GM12872 (cell line): ENCODE measurements around the gene CYTH2.

ENCODE experiments used
- CTCF ChIP-seq: IDR thresholded peaks from 3 replicates; pipeline ENCODE4 v1.5.1; 2011; ENCODE audit warnings: low read depth, mild to moderate bottlenecking, low read length, moderate library complexity; ENCODE audit not compliant: insufficient read depth

The CYTH2 gene

GRCh38 chr19:48475369-48476068 is 6.3 kb downstream of the CYTH2 start:
- no peak for TF ChIP-seq CTCF

GRCh38 chr19:48476176-48476575 is 7.0 kb downstream of the CYTH2 start:
- no peak for TF ChIP-seq CTCF

DNA sequence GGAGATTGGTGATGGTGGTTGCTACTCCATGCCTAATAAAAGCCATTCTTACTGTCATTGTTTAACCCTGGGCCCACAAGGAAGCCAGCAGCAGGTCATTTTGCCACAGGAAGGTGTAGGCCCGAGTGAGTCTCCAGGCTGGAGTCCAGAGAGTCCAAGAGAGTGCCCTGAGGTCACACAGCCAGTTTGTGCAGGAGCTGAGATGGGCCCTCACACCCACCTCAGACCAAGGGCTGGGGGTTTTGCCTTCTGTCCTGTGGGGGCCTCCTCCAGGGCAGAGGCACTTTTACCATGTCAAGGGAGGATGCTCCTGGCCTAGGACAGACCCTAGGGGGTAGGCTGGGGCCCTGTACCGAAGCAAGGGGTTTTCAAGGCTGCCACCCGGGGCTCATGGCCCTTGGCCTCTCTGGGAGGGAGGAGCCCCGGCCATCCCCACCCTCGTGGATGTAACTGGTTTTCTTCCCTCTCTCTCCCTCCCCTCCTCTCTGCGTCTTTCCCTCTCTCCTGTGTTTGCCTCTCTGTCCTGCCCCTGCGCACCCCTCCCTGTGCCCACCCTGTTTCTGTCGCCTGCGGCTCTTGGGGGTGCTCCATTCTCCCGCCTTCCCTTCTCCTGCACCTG is 8.0 kb downstream of the CYTH2 start:
- no peak for TF ChIP-seq CTCF

DNA sequence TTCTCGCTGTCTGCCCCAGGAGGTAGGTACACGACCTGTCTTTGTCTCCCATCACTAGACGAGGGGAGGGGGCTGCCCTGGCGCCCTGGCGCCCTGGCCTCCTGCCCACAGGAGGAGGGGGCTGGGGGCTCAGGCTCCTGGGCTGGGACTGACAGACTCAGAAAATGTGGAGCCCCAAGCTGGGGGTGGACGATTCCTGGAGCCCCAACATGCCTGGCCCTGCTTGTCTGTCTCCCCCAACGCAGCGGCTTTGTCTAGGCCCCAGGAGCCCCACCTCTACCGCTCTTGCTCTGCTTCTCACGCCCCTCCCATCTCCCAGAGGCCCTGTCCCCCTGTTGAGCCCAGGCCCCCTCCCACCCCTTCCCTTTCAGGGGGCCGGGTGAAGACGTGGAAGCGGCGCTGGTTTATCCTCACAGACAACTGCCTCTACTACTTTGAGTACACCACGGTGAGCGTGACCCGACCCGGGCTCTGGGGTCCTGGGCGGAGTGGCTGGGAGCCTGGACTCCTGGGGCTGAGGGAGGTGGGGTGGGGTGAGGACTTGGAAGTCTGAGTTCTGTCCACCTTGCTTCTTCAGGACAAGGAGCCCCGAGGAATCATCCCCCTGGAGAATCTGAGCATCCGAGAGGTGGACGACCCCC is 8.6 kb downstream of the CYTH2 start:
- TF ChIP-seq CTCF, result no peak

DNA sequence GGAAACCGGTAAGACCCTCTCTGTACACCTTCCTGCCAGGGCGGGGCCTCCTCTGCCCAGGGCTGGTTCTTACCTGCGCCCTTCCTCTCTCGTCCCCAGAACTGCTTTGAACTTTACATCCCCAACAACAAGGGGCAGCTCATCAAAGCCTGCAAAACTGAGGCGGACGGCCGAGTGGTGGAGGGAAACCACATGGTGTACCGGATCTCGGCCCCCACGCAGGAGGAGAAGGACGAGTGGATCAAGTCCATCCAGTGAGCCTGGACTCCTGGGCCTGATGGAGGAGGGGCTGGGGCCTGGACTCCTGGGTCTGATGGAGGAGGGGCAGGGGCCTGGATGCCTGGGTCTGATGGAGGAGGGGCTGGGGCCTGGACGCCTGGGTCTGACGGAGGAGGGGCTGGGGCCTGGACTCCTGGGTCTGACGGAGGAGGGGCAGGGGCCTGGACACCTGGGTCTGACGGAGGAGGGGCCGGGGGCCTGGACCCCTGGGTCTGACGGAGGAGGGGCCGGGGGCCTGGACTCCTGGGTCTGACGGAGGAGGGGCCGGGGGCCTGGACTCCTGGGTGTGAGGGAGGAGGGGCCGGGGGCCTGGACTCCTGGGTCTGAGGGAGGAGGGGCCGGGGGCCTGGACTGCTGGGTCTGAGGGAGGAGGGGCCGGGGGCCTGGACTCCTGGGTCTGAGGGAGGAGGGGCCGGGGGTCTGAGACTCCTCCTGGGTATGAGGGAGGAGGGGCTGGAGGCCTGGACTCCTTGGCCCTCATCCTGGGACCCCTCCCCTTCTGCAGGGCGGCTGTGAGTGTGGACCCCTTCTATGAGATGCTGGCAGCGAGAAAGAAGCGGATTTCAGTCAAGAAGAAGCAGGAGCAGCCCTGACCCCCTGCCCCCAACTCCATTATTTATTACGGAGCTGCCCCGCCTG is 9.4 kb downstream of the CYTH2 start:
- TF ChIP-seq CTCF, result no peak

DNA sequence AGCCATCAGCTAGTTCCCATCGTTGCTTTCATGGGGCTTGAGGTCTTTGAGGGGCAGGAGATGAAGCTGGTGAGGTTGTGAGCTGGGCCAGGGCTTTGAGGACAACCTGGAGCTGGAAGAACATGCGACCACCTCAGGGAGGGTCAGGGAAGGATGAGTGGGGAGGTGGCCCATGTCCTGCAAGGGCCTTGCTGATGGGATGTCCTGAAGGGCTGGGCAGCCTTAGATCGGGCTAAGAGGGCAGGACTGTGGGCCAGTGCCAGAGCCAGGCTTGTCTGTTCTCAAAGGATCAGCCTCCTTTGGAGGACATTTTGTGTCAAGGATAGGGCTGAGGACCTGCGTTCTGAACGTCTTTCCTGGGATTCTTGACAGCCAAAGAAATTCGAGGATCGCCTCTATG is 10.5 kb downstream of the CYTH2 start:
- TF ChIP-seq CTCF, result no peak

- TF ChIP-seq CTCF, result no peak
Measured at GRCh38 chr19:48480183-48480557, 11.0 kb downstream of the CYTH2 start.
